GM12891 (cell line): ENCODE results near the gene UBE2E3. TPM values are rescaled to one million over a fixed set of nuclear protein-coding genes. Genes with fewer than 3 reads are reported as not detected.
"Not testable (repeated sequence)": the region's sequence is repeated elsewhere in the genome, so short reads cannot be mapped to it uniquely, and the experiment has no call there.

ENCODE experiments used
- DNase-seq: peaks from one replicate; pipeline ENCODE4 v3.0.0; 2011; ENCODE audit warnings: low spot score; ENCODE audit not compliant: insufficient read length
- FAIRE-seq: peaks from 2 replicates; lab custom pipeline; 2011; peaks lifted over from hg19 to GRCh38; lab: Jason Lieb, UNC
- PAX5 ChIP-seq: IDR thresholded peaks from 2 replicates; pipeline ENCODE4 v1.6.1; 2011; ENCODE audit warnings: low read length, moderate library complexity, mild to moderate bottlenecking; ENCODE audit not compliant: insufficient read depth, severe bottlenecking
- POLR2A ChIP-seq: IDR thresholded peaks from 2 replicates; pipeline ENCODE4 v1.6.1; 2011; ENCODE audit warnings: low read depth, low read length, control low read depth
- POLR2AphosphoS5 ChIP-seq: IDR thresholded peaks from 2 replicates; pipeline ENCODE4 v1.6.1; 2011; ENCODE audit warnings: low read depth, low read length, control low read depth
- POU2F2 ChIP-seq: IDR thresholded peaks from 2 replicates; pipeline ENCODE4 v1.6.1; 2011; ENCODE audit warnings: low read depth, mild to moderate bottlenecking, control low read depth, low read length, moderate library complexity
- SPI1 ChIP-seq: IDR thresholded peaks from 2 replicates; pipeline ENCODE4 v1.6.1; 2011; ENCODE audit warnings: low read depth, low read length, control low read depth
- TAF1 ChIP-seq: IDR thresholded peaks from 2 replicates; pipeline ENCODE4 v1.6.1; 2011; ENCODE audit warnings: low read depth, low read length, control low read depth
- polyA plus RNA-seq: library from polyadenylated mRNA; unstranded; fragments of >200 nt; gene quantifications from one replicate; pipeline ENCODE4 v1.2.1, GENCODE V29; 2012; ENCODE audit warnings: low read depth, missing spikeins, inconsistent platforms; ENCODE audit not compliant: missing spikeins

The UBE2E3 gene
- 31.4 TPM for polyA plus RNA-seq

DNA sequence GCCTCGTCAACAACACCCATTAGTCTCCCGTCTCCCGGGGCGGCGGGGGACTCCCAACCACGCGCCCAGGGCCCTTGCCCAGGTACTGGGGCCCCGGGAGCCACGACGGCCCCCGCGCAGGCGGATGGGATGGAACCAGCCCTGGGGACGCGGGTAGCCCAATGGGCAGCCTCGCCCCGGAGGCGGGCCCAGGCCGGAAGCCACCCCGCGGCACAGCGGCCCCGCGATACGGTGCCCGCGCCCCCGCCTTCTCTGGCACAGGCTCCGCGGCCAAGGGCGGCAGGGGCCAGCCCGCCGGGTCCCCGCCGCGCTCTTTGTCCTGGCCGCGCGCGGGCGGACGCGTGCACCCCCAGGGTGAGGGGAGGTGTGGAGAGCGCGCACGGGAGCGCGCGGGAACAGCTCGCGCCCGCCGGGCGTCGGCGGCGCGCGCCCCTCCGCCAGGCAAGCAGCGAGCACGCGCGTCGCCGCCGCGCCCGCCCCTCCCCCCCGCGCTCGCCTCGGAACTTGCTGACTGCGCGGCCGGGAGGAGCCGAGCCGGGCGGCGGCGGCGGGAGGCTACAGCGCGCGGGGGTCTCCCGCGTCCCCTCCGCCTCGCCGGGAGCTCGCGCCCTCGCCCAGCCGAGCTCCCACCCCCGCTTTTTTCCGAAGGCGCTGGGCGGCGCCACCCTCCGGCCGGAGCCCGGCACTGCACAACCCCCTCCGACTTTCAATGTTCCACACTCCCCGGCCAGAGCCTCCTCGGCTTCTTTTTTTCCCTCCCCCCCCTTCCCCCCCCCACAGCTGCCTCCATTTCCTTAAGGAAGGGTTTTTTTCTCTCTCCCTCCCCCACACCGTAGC, at the start of gene UBE2E3:
UBE2E3 (plus strand) TSS at position 500 of the 837 bp plus-strand sequence. CDS start 1,438 bp downstream, outside the sequence.
- DNase-seq (peak; percentile 56), FAIRE-seq (peak; percentile 93)
- TF ChIP-seq PAX5 (no peak), TAF1 (no peak; the same call in 1 of the 2 replicates), POLR2A (peak; percentile 45)

DNA sequence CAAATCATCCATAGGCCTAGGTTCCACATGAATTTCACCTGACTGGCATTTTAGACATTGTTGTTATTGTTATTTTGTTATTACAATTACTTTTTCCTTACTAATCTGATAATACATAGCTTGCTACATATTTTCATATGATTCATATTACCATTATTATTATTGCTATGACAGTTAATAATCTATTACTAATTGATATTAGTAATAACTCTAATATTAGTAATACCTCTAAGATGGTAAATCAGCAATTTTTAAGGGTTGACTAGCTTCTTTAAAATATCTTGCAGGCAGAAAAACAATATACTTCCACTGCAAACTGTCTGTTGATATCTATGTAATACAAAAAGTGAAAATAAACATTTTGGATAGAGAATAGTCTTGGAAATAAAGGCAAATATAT, 48.6 kb upstream of the UBE2E3 start:
- FAIRE-seq (no peak), DNase-seq (no peak)
- TF ChIP-seq POLR2AphosphoS5, result no peak
- TF ChIP-seq POLR2A, result no peak

DNA sequence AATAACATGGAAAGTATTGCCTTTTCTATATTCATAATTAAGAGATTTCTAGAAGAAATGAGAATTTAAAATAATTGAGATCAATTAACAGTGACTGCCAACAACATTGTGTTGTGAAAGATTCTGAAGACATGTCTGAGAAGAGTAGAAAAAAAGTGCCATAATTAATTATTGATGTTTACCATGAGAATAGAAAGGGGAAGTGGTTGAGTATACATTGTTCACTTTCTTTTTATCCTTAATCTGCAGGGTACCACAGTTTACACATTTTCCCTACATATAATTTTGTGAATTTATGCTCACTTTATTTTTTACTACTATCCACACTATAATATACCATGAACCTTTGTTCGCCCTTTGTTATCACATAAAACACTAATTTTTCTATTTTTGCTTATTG, 47.1 kb upstream of the UBE2E3 start:
- DNase-seq (no peak), FAIRE-seq (no peak)
- TF ChIP-seq POLR2A (no peak), PAX5 (no peak), POU2F2 (no peak), SPI1 (peak; percentile 70)

DNA sequence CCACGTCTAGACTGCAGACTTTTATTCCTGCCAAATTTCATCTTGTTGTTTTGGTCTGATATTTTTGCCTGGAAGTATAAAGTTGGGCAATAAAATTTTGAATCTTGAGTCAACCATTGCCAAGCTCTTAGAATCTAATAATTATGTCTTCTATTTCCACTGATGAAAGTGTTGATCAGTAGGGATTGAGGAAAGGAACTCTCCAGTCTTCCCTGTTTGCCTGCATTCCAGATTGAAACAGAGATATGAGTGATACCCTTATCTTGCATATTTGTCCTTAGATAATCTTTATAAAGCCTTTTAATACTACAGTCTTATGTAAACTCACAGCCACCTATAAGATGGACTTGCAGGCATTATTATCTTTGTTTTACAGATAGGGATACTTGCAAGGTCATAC, 45.5 kb upstream of the UBE2E3 start:
- DNase-seq (no peak), FAIRE-seq (no peak)
- no peak for TF ChIP-seq POLR2AphosphoS5
- TF ChIP-seq SPI1, result no peak
- TF ChIP-seq TAF1, result no peak
- no peak for TF ChIP-seq POLR2A
- no peak for TF ChIP-seq POU2F2
- no peak for TF ChIP-seq PAX5

DNA sequence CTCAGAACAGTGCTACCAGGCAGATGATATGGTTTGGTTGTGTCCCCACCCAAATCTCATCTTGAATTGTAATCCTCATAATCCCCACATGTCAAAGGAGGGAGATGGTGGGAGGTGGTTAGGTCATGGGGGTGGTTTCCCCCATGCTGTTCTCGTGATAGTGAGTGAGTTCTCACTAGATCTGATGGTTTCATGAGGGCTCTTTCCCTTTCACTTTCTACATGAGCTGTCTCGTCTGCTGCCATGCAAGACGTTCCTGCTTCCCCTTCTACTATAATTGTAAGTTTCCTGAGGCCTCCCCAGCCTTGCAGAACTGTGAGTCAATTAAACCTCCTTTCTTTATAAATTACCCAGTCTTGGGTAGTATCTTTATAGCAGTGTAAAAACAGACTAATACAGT, 42.9 kb upstream of the UBE2E3 start:
- DNase-seq, result not testable (repeated sequence)
- peak; percentile 66 for FAIRE-seq

DNA sequence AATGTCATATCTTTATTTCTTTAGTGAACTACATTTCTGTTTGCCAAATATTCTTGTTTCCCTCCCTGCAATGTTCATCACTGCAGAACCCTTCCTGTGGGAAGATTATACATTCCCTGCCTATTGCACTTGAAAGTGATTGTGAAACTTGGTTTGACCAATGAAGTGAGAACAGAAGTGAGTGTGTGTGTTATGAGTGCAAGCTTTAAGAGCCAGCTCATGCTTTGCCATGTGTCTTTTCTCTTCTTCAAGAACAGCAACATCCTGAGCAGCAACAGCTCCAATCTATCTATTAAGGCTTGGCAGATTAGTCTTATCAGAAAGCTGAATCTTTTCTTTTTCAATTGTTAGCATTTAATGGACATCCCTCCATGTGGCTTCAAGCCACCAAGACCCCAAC, 42.0 kb upstream of the UBE2E3 start:
- DNase-seq (no peak), FAIRE-seq (no peak)
- no peak for TF ChIP-seq POLR2AphosphoS5
- TF ChIP-seq POLR2A, result no peak

DNA sequence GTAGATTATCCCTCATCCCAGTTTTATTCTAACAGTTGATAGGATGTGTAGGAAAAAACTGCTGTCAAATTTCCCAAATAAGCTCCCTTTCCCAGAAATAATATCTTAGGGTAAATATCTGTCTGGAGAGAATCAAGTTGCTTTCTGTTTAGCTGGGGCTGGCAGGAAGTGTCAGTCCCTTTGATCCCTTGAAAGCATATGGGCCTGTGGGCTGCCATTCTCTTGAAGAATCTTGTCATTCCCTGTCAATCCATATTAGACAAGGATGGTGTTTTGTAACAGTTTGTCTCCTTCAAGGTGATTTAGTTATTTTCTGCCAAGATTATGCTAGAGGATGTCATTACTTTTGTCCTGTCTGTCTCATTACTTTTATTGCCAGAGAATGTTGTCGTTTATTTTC, 37.1 kb upstream of the UBE2E3 start:
- FAIRE-seq, result no peak
- TF ChIP-seq TAF1, result no peak
- TF ChIP-seq POU2F2, result no peak
- no peak for TF ChIP-seq POLR2AphosphoS5
- TF ChIP-seq POLR2A, result no peak
- no peak for TF ChIP-seq PAX5
- TF ChIP-seq SPI1, result no peak
- no peak for DNase-seq

DNA sequence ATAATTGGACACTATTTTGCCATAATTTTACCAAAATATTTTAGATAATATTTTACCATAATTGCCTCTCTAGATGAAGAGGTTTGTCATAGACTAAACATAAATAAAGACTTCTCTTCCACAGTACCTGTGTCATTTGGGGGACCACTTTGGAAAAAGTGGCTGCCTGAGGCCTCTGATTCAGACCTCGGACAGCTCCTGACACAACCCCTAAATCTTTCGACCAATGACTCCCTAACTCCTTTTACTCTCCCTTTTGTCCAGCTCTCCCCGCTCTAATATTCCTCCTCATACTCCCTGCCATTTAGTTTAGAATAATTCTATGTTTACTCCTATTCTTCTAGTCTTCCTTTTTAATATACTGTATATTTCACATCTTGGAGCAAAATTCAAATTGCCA, 36.0 kb upstream of the UBE2E3 start:
- no peak for FAIRE-seq
- DNase-seq, result no peak
- TF ChIP-seq TAF1 (no peak), POU2F2 (no peak), POLR2AphosphoS5 (no peak), PAX5 (no peak), POLR2A (no peak), SPI1 (no peak)

DNA sequence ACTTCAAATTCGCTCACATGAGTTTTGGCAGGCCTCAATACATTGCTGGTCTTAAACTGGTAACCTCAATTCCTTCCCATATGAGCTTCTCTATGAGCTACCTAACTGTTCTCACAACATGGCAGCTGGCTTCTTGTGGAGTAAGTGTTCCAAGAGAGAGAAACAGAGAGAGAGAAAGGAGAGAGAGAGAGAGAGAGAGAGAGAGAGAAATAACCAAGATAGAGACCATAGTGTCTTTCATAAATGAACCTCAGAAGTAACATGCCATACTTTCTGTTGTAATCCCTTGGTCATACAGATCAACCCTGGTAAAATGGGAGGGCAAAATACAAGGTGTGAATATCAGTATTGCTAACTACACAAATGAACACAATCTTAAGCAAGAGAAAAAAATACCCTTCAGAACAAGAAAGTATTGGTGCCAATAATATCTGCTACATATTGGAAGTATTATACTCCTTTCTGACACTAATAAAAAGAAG, 33.2 kb upstream of the UBE2E3 start:
- TF ChIP-seq POU2F2 (no peak), PAX5 (no peak), POLR2AphosphoS5 (no peak), POLR2A (no peak), TAF1 (no peak), SPI1 (no peak)
- no peak for FAIRE-seq
- DNase-seq, result no peak

DNA sequence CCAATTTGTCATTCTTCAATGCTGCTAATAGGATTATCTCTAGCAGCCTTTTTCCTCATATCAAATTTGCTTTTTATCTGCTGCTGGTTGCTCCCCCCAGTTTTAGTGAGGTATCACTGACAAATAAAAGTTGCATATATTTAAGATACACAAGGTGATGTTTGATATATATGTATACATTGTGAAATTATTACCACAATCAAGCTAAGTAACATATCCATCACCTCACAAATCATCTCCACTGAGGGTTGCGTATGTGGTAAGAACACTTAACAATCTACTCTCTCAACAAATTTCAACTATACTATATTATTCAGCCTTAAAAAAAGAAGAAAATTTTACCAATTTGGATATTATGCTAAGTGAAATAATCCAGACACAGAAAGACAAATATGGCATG, 30.5 kb upstream of the UBE2E3 start:
- DNase-seq (no peak), FAIRE-seq (no peak)
- TF ChIP-seq POLR2A (no peak), SPI1 (no peak), PAX5 (no peak), POU2F2 (no peak), TAF1 (no peak), POLR2AphosphoS5 (no peak)
